OCI-LY3 (cell line): ENCODE results near the gene PPP1R12B.
A peak's percentile ranks its signal among the peaks of the same experiment; 100 is the strongest.

ENCODE experiments used
- H2AFZ ChIP-seq: fragments of 200-600, 300-600 bp; shearing (Covaris generic); 2 replicates; pipeline ENCODE4 v1.6.0; 2014; ENCODE audit warnings: antibody characterized with exemption, low read depth, low read length
- H3K27ac ChIP-seq: fragments of 200-600, 300-600 bp; sonication (generic); 2 replicates; pipeline ENCODE4 v1.5.1; 2014; ENCODE audit warnings: mild to moderate bottlenecking, low read length, moderate library complexity, mixed read lengths
- H3K27me3 ChIP-seq: fragments of 200-600, 300-600 bp; sonication (generic); 2 replicates; pipeline ENCODE4 v1.6.1; 2014; ENCODE audit warnings: low read depth, low read length, mixed read lengths
- H3K36me3 ChIP-seq: fragments of 200-600, 300-600 bp; sonication (generic); replicated peaks from 2 replicates; pipeline ENCODE3; 2014; ENCODE audit warnings: low read depth, low read length, mixed read lengths
- H3K4me1 ChIP-seq: fragments of 300-600, 200-600 bp; sonication (generic); 2 replicates; pipeline ENCODE4 v1.6.1; 2014; ENCODE audit warnings: low read length, mixed read lengths
- H3K4me2 ChIP-seq: fragments of 200-600, 300-600 bp; sonication (generic); 2 replicates; pipeline ENCODE4 v1.6.1; 2014; ENCODE audit warnings: low read length, mixed read lengths
- H3K4me3 ChIP-seq: fragments of 300-600, 200-600 bp; sonication (generic); 2 replicates; pipeline ENCODE4 v1.5.1; 2014; ENCODE audit warnings: antibody characterized with exemption, mild to moderate bottlenecking, low read length, moderate library complexity
- H3K79me2 ChIP-seq: fragments of 300-600, 200-600 bp; shearing (Covaris generic); 2 replicates; pipeline ENCODE4 v1.6.1; 2014; ENCODE audit warnings: mild to moderate bottlenecking, low read length, mixed read lengths
- H3K9ac ChIP-seq: fragments of 300-600, 200-600 bp; shearing (Covaris generic); 2 replicates; pipeline ENCODE4 v1.6.0; 2014; ENCODE audit warnings: mild to moderate bottlenecking, low read length, moderate library complexity
- H3K9me3 ChIP-seq: fragments of 200-600, 300-600 bp; shearing (Covaris generic); 2 replicates; pipeline ENCODE4 v1.6.1; 2014; ENCODE audit warnings: low read length, mixed read lengths; ENCODE audit not compliant: insufficient read depth
- H4K20me1 ChIP-seq: fragments of 200-600, 300-600 bp; sonication (generic); 2 replicates; pipeline ENCODE4 v1.6.1; 2016; ENCODE audit warnings: low read length, mixed read lengths; ENCODE audit not compliant: insufficient read depth
- CTCF ChIP-seq: fragments of 200-600, 300-600 bp; sonication (generic); IDR thresholded peaks from 2 replicates; pipeline ENCODE4 v1.5.1; 2014; ENCODE audit warnings: antibody characterized with exemption, low read length, low read depth
- EZH2phosphoT487 ChIP-seq: fragments of 200-600 bp; shearing (Covaris generic); IDR thresholded peaks from 2 replicates; pipeline ENCODE4 v1.6.1; 2018; ENCODE audit warnings: antibody characterized with exemption, mixed run types, low read depth

PPP1R12B gene

GRCh38 chr1:202567738-202568137 is 219.2 kb downstream of the PPP1R12B start:
- no peak overlapping the region for H3K4me3 ChIP-seq
- TF ChIP-seq CTCF (no peak), EZH2phosphoT487 (no peak)
- no peaks in the 10 kb centered on the region for H3K27me3 ChIP-seq
- H3K4me2 ChIP-seq = peak overlapping the region; percentile 62
- peaks cover 2% of the 10 kb centered on the region for H3K36me3 ChIP-seq
- H2AFZ ChIP-seq = no peak overlapping the region
- peaks cover 41% of the 10 kb centered on the region for H3K4me1 ChIP-seq
- peaks cover 3% of the 10 kb centered on the region; the same call in 1 of the 2 replicates for H4K20me1 ChIP-seq
- H3K27ac ChIP-seq = no peak overlapping the region
- no peak overlapping the region for H3K9ac ChIP-seq
- no peaks in the 10 kb centered on the region for H3K9me3 ChIP-seq
- no peaks in the 10 kb centered on the region for H3K79me2 ChIP-seq

GRCh38 chr1:202568410-202568809 is 219.9 kb downstream of the PPP1R12B start:
- Histone ChIP-seq H3K4me1 (peaks cover 41% of the 10 kb centered on the region), H3K36me3 (peaks cover 2% of the 10 kb centered on the region), H4K20me1 (peaks cover 3% of the 10 kb centered on the region; the same call in 1 of the 2 replicates), H3K9ac (no peak overlapping the region), H3K79me2 (no peaks in the 10 kb centered on the region), H3K27me3 (no peaks in the 10 kb centered on the region), H3K27ac (no peak overlapping the region), H3K4me2 (no peak overlapping the region), H3K4me3 (no peak overlapping the region), H3K9me3 (no peaks in the 10 kb centered on the region), H2AFZ (no peak overlapping the region)
- TF ChIP-seq EZH2phosphoT487 = no peak
- TF ChIP-seq CTCF = no peak

- Histone ChIP-seq H3K4me3 (no peak overlapping the region), H3K27me3 (no peaks in the 10 kb centered on the region), H3K36me3 (peaks cover 2% of the 10 kb centered on the region), H3K4me1 (peaks cover 41% of the 10 kb centered on the region), H3K9me3 (no peaks in the 10 kb centered on the region), H3K79me2 (no peaks in the 10 kb centered on the region), H3K27ac (no peak overlapping the region), H4K20me1 (peaks cover 3% of the 10 kb centered on the region; the same call in 1 of the 2 replicates), H3K4me2 (no peak overlapping the region), H3K9ac (no peak overlapping the region), H2AFZ (no peak overlapping the region)
- TF ChIP-seq EZH2phosphoT487 = no peak
- TF ChIP-seq CTCF = no peak
Measured at GRCh38 chr1:202568826-202569225, 220.3 kb downstream of the PPP1R12B start.

- Histone ChIP-seq H4K20me1 (peaks cover 3% of the 10 kb centered on the region; the same call in 1 of the 2 replicates), H3K4me1 (peaks cover 33% of the 10 kb centered on the region), H3K9ac (no peak overlapping the region), H3K4me3 (no peak overlapping the region), H3K79me2 (no peaks in the 10 kb centered on the region), H3K27ac (no peak overlapping the region), H3K9me3 (no peaks in the 10 kb centered on the region), H3K36me3 (peaks cover 2% of the 10 kb centered on the region), H3K4me2 (no peak overlapping the region), H3K27me3 (no peaks in the 10 kb centered on the region), H2AFZ (no peak overlapping the region)
- TF ChIP-seq CTCF = no peak
- no peak for TF ChIP-seq EZH2phosphoT487
Measured at GRCh38 chr1:202569393-202570322, 221.2 kb downstream of the PPP1R12B start.
